H1 (cell line): Measurements from ENCODE around the gene ILF3. TPM values are rescaled to one million over a fixed set of nuclear protein-coding genes. Genes with fewer than 3 reads are reported as not detected.

Experiments
- CTCF ChIA-PET: fragments of 300-600 bp; sonication (Branson Sonifier 250); formaldehyde crosslinking; loops from one replicate; lab custom pipeline; 2021; ENCODE audit not compliant: partially characterized antibody; lab: Charles Lee
- POLR2A ChIA-PET: fragments of 300-600 bp; sonication (Branson Sonifier 250); formaldehyde crosslinking; loops from one replicate; lab custom pipeline; 2021; ENCODE audit warnings: inconsistent platforms; ENCODE audit not compliant: partially characterized antibody; lab: Charles Lee
- DNase-seq, 2 experiments: peaks; one replicate each; pipeline versions ENCODE4 v3.0.0 to v3.0.0-alpha.2; 2010 to 2022; ENCODE audit warnings: low spot score in 2 of 2, low read depth in 1 of 2, mixed read lengths in 1 of 2
- FAIRE-seq: peaks from 2 replicates; lab custom pipeline; 2011; peaks lifted over from hg19 to GRCh38; lab: Jason Lieb, UNC
- H2AFZ ChIP-seq: 2 replicates; pipeline ENCODE4 v1.8.1; 2012; ENCODE audit warnings: low read length, inconsistent platforms
- H2AK5ac ChIP-seq: 2 replicates; pipeline ENCODE4 v1.6.1; 2013; ENCODE audit warnings: low read depth, low read length
- H2BK120ac ChIP-seq: replicated peaks from 2 replicates; pipeline ENCODE3; 2013; ENCODE audit warnings: low read depth, low read length, inconsistent platforms
- H2BK12ac ChIP-seq: 2 replicates; pipeline ENCODE4 v1.6.1; 2013; ENCODE audit warnings: low read depth, low read length
- H2BK15ac ChIP-seq: 2 replicates; pipeline ENCODE4 v1.6.1; 2013; ENCODE audit warnings: low read length
- H2BK20ac ChIP-seq: 2 replicates; pipeline ENCODE4 v1.6.1; 2013; ENCODE audit warnings: low read length
- H2BK5ac ChIP-seq: 2 replicates; pipeline ENCODE4 v1.6.1; 2013; ENCODE audit warnings: low read depth, low read length
- H3K14ac ChIP-seq: 2 replicates; pipeline ENCODE4 v1.6.1; 2013; ENCODE audit warnings: inconsistent platforms; ENCODE audit not compliant: insufficient read length
- H3K18ac ChIP-seq: 2 replicates; pipeline ENCODE4 v1.6.1; 2013; ENCODE audit warnings: low read length; ENCODE audit errors: extremely low read depth
- H3K23ac ChIP-seq: 2 replicates; pipeline ENCODE4 v1.6.1; 2013; ENCODE audit warnings: inconsistent platforms; ENCODE audit not compliant: insufficient read length
- H3K23me2 ChIP-seq: 2 replicates; pipeline ENCODE4 v1.6.1; 2013; ENCODE audit warnings: low read depth, low read length
- H3K27ac ChIP-seq: 2 replicates; pipeline ENCODE4 v1.6.1; 2011; ENCODE audit warnings: low read depth, low read length, inconsistent platforms
- H3K27me3 ChIP-seq, 4 experiments: replicated peaks in 1 of 4; 1 replicate in 1 of 4; 2 replicates in 3 of 4; pipeline versions ENCODE4 v1.6.1 to v1.8.1; 2011 to 2013; ENCODE audit warnings: low read length in 3 of 4, mild to moderate bottlenecking in 3 of 4, inconsistent platforms in 2 of 4, mixed read lengths in 2 of 4, moderate library complexity in 1 of 4; ENCODE audit not compliant: control insufficient read depth in 3 of 4, insufficient read depth in 3 of 4; ENCODE audit errors: extremely low read depth in 1 of 4
- H3K36me3 ChIP-seq, 4 experiments: 2 replicates each; pipeline versions ENCODE4 v1.6.1 to v1.8.1; 2011 to 2013; ENCODE audit warnings: mild to moderate bottlenecking in 4 of 4, low read length in 3 of 4, moderate library complexity in 2 of 4, control low read depth in 1 of 4, inconsistent platforms in 1 of 4; ENCODE audit not compliant: insufficient read depth in 4 of 4, control insufficient read depth in 2 of 4
- H3K4ac ChIP-seq: replicated peaks from 2 replicates; pipeline ENCODE3; 2013; ENCODE audit warnings: low read length, low read depth, mixed read lengths, inconsistent platforms; ENCODE audit not compliant: insufficient read length
- H3K4me1 ChIP-seq, 4 experiments: replicated peaks in 1 of 4; 1 replicate in 1 of 4; 2 replicates in 3 of 4; pipeline versions ENCODE4 v1.6.1 to v1.8.1; 2011 to 2013; ENCODE audit warnings: low read length in 3 of 4, inconsistent platforms in 2 of 4, mixed read lengths in 1 of 4; ENCODE audit not compliant: insufficient read depth in 4 of 4, control insufficient read depth in 3 of 4
- H3K4me2 ChIP-seq, 2 experiments: 2 replicates each; pipeline versions ENCODE4 v1.6.1 to v1.8.1; 2011 to 2013; ENCODE audit warnings: low read depth in 2 of 2, low read length in 2 of 2, control low read depth in 1 of 2, inconsistent platforms in 1 of 2, mild to moderate bottlenecking in 1 of 2; ENCODE audit not compliant: insufficient read depth in 1 of 2
- H3K4me3 ChIP-seq, 4 experiments: fragments of 200-600, 300-600 bp in 1 of 4; sonication (generic), shearing (Covaris generic), sonication (Bioruptor Twin) in 1 of 4; 2 replicates each; pipeline versions ENCODE4 v1.5.1 to v1.8.1; 2011 to 2016; ENCODE audit warnings: low read length in 4 of 4, low read depth in 3 of 4, control low read depth in 2 of 4, inconsistent platforms in 2 of 4, mild to moderate bottlenecking in 2 of 4, mixed read lengths in 1 of 4, moderate library complexity in 1 of 4; ENCODE audit not compliant: insufficient read depth in 2 of 4; ENCODE audit errors: extremely low read depth in 1 of 4
- H3K56ac ChIP-seq: replicated peaks from 2 replicates; pipeline ENCODE3; 2013; ENCODE audit warnings: low read depth, mild to moderate bottlenecking, mixed read lengths, low read length, inconsistent platforms; ENCODE audit not compliant: insufficient read length
- H3K79me1 ChIP-seq: 2 replicates; pipeline ENCODE4 v1.6.1; 2013; ENCODE audit warnings: low read depth, low read length, control low read depth
- H3K79me2 ChIP-seq, 2 experiments: 2 replicates each; pipeline versions ENCODE4 v1.6.1 to v1.8.1; 2012 to 2013; ENCODE audit warnings: low read length in 2 of 2, mild to moderate bottlenecking in 2 of 2, inconsistent platforms in 1 of 2; ENCODE audit not compliant: insufficient read depth in 2 of 2, control insufficient read depth in 1 of 2
- H3K9ac ChIP-seq, 4 experiments: replicated peaks in 1 of 4; 1 replicate in 1 of 4; 2 replicates in 3 of 4; pipeline versions ENCODE4 v1.6.1 to v1.8.1; 2011 to 2013; ENCODE audit warnings: low read depth in 3 of 4, low read length in 3 of 4, control low read depth in 2 of 4, mild to moderate bottlenecking in 2 of 4, moderate library complexity in 2 of 4, inconsistent platforms in 1 of 4; ENCODE audit errors: extremely low read depth in 1 of 4
- H3K9me3 ChIP-seq, 2 experiments: 2 replicates each; pipeline versions ENCODE4 v1.6.1 to v1.8.1; 2012 to 2013; ENCODE audit warnings: mild to moderate bottlenecking in 2 of 2, moderate library complexity in 2 of 2, control low read depth in 1 of 2, inconsistent platforms in 1 of 2, low read depth in 1 of 2, low read length in 1 of 2, mixed read lengths in 1 of 2; ENCODE audit not compliant: insufficient read depth in 2 of 2
- H4K20me1 ChIP-seq, 2 experiments: replicated peaks in 1 of 2; 2 replicates each; pipeline versions ENCODE3 to v1.8.1; 2011 to 2013; ENCODE audit warnings: inconsistent platforms in 2 of 2, low read length in 2 of 2, mild to moderate bottlenecking in 1 of 2; ENCODE audit not compliant: insufficient read depth in 2 of 2, control insufficient read depth in 1 of 2
- H4K5ac ChIP-seq: 2 replicates; pipeline ENCODE4 v1.6.1; 2013; ENCODE audit warnings: low read length, low read depth, mixed read lengths, inconsistent platforms; ENCODE audit not compliant: insufficient read length
- H4K8ac ChIP-seq: 2 replicates; pipeline ENCODE4 v1.8.0; 2013; ENCODE audit warnings: mild to moderate bottlenecking, moderate library complexity, low read length, inconsistent platforms; ENCODE audit not compliant: insufficient read depth; ENCODE audit errors: extremely low read depth
- H4K91ac ChIP-seq: replicated peaks from 2 replicates; pipeline ENCODE3; 2013; ENCODE audit warnings: low read length, mixed read lengths, inconsistent platforms; ENCODE audit not compliant: insufficient read length
- NANOG ChIP-seq: IDR thresholded peaks from 2 replicates; pipeline ENCODE4 v1.6.1; 2011; ENCODE audit warnings: low read length, low read depth, mild to moderate bottlenecking, inconsistent platforms; ENCODE audit not compliant: insufficient read depth, poor library complexity, severe bottlenecking
- SAP30 ChIP-seq: fragments of 300-600 bp; sonication (generic); IDR thresholded peaks from 2 replicates; pipeline ENCODE4 v1.7.1; 2012; ENCODE audit warnings: low read length, moderate library complexity, mild to moderate bottlenecking, inconsistent platforms; ENCODE audit not compliant: insufficient read depth, insufficient replicate concordance
- SIN3A ChIP-seq, 2 experiments: IDR thresholded peaks in 1 of 2; conservative IDR thresholded peaks in 1 of 2; 2 replicates each; pipeline ENCODE4 v1.6.1; 2011 to 2012; ENCODE audit warnings: low read length in 2 of 2, improper control_type of control experiment in 1 of 2, low read depth in 1 of 2, mild to moderate bottlenecking in 1 of 2
- SIRT6 ChIP-seq: IDR thresholded peaks from one replicate; pipeline ENCODE4 v1.7.1; 2012; ENCODE audit warnings: low read length, inconsistent platforms
- SP4 ChIP-seq: IDR thresholded peaks from 2 replicates; pipeline ENCODE4 v1.6.1; 2012; ENCODE audit warnings: low read length, inconsistent platforms
- TAF1 ChIP-seq: IDR thresholded peaks from 2 replicates; pipeline ENCODE4 v1.6.1; 2011; ENCODE audit warnings: mild to moderate bottlenecking, low read depth, low read length
- TBP ChIP-seq: IDR thresholded peaks from 2 replicates; pipeline ENCODE4 v1.6.1; 2011; ENCODE audit warnings: low read depth, low read length, improper control_type of control experiment
- ZNF274 ChIP-seq: IDR thresholded peaks from 2 replicates; pipeline ENCODE4 v1.7.0; 2012; ENCODE audit warnings: low read length, borderline replicate concordance; ENCODE audit errors: extremely low read depth
- WGBS, 2 experiments: shearing (Covaris generic) in 1 of 2; methylation state at CpG; one replicate each; pipeline versions ENCODE4 v1.1.6 to v1.1.7; 2013 to 2015; ENCODE audit warnings: low lambda C conversion rate in 2 of 2, mixed read lengths in 2 of 2, inconsistent platforms in 1 of 2, low coverage in 1 of 2, missing lambda C conversion rate in 1 of 2; ENCODE audit not compliant: insufficient replicate concordance in 2 of 2, insufficient coverage in 1 of 2, insufficient read length in 1 of 2; ENCODE audit errors: extremely low coverage in 1 of 2, missing lambda C conversion rate in 1 of 2; 5-methylcytosine and 5-hydroxymethylcytosine counted together
- polyA plus RNA-seq, 7 experiments: library from polyadenylated mRNA; depleted of rRNA in 3 of 7; stranded (reverse) in 5 of 7; unstranded in 2 of 7; fragments of >200 nt in 5 of 7; fragments of 200-250 nt in 2 of 7; gene quantifications; 1 replicate in 5 of 7; 2 replicates in 1 of 7; 4 replicates in 1 of 7; pipeline versions ENCODE4 v1.2.1 to v1.2.3, GENCODE V29; 2011 to 2013; ENCODE audit warnings: missing spikeins in 2 of 7, mixed read lengths in 2 of 7
- total RNA-seq: library from RNA; stranded (reverse); fragmentation: NEBNext Ultra II Directional; extraction: Animal tissue kit (Norgen Biotek cat#: 25700); gene quantifications from 2 replicates; pipeline ENCODE4 v1.2.1, GENCODE V29; 2021
- TF ChIP-seq, protein P1 (sequence below), 3 experiments: IDR thresholded peaks; 1 replicate in 2 of 3; 2 replicates in 1 of 3; pipeline versions ENCODE4 v1.5.1 to v1.6.1; 2011; ENCODE audit warnings: low read length in 3 of 3, mild to moderate bottlenecking in 3 of 3, inconsistent platforms in 2 of 3, low read depth in 1 of 3, moderate library complexity in 1 of 3; ENCODE audit not compliant: insufficient read depth in 1 of 3; ENCODE audit errors: control extremely low read depth in 1 of 3

Gene ILF3
- total and polyA plus RNA-seq, 2 of the 8 experiments (the other 6 are each of a cell fraction or from before 2014, with no cell fraction given), result 291 to 695 TPM

DNA sequence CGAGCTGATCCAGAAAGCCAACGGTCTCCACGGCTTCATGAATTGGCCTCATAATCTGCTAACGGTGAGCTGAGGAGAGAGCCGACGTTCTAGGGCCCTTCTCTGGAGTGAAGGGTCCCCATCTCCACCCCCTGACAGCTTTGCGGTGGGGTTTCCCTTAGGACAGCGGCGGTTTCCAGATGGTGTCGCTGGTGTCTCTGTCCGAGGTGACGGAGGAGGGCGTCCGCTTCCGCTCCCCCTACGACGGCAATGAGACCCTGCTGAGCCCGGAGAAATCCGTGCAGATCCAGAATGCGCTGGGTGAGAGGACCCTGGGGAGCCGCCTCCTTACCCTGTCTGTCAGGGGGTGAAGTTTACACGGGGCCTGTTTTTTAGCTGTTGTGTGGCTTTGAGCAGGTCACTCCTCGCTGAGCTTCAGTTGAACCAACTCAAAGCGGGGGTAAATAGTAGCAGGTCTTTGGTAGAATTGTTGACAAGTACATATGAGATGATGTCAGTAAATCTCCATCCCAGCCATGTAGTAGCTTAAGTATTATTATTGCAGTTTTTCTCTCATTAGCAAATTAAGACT lies 47.9 kb downstream of the ILF3 start:
- Histone ChIP-seq H3K4me1 (no peaks in the 10 kb centered on the region), H3K23me2 (peaks cover 6% of the 10 kb centered on the region; the same call in 1 of the 2 replicates), H3K18ac (no peak overlapping the region), H3K27ac (no peak overlapping the region), H4K5ac (no peak overlapping the region), H3K4ac (peak overlapping the region; percentile 21), H2AFZ (peak overlapping the region; percentile 79), H4K8ac (peak overlapping the region; percentile 98), H3K9ac (peak overlapping the region in 3 of 4 experiments; percentile 84 to 94 (median 90); a peak in 5 of 7 replicates), H2BK12ac (no peak overlapping the region), H4K91ac (peak overlapping the region; percentile 94), H2AK5ac (no peak overlapping the region), H3K27me3 (no peaks in the 10 kb centered on the region), H3K56ac (no peak overlapping the region), H4K20me1 (peaks cover 0 to under 1% of the 10 kb centered on the region in 2 experiments), H3K79me2 (no peaks in the 10 kb centered on the region), H2BK15ac (no peak overlapping the region), H3K4me3 (peak overlapping the region; percentile 79 to 92 (median 83)), H2BK120ac (no peak overlapping the region), H3K9me3 (no peaks in the 10 kb centered on the region), H3K79me1 (no peaks in the 10 kb centered on the region), H3K14ac (no peak overlapping the region), H3K36me3 (peaks cover 0 to under 1% (median 0%) of the 10 kb centered on the region in 4 experiments; a peak in 1 of 8 replicates), H3K4me2 (peak overlapping the region; percentile 80 to 94), H2BK20ac (no peak overlapping the region), H2BK5ac (peak overlapping the region; percentile 91; the same call in 1 of the 2 replicates), H3K23ac (no peak overlapping the region)
- ChIA-PET CTCF (interaction anchor here (0.6 to 7.6 kb wide), 21 partner anchors 8 to 219 kb away, joined by 3 to 64 read pairs (median 4); partner anchors contain the start of gene DNM2), POLR2A (interaction anchor here (0.6 to 55.9 kb wide), 15 partner anchors 9 to 218 kb away, joined by 3 to 1874 read pairs (median 5); partner anchors contain the start of genes CDKN2D, ILF3 and TMED1)
- WGBS, 2 experiments, result 11% methylated on average over 23 of the region's 24 CpGs; no CpG with 5 or more reads in 1 of the 2 experiments
- FAIRE-seq (no peak), DNase-seq (no peak)
- TF ChIP-seq SIRT6 (no peak), TBP (0 out of 2 replicates have a peak, but pooled peaks have one; percentile 33), TAF1 (peak; percentile 43), SAP30 (peak; percentile 82), SP4 (peak; percentile 6; the same call in 1 of the 2 replicates), SIN3A (conservative IDR thresholded peaks at IDR 0.05 in 1 of 2, IDR thresholded peaks at IDR 0.05 in 1 of 2; ENCODE audit: low read depth in 1 of 2, low read length in 2 of 2) (0 out of 4 replicates have a peak, but pooled peaks of 1 of the 2 experiments have one; percentile 35), NANOG (no peak), ZNF274 (no peak)
- TF ChIP-seq, protein P1, sequence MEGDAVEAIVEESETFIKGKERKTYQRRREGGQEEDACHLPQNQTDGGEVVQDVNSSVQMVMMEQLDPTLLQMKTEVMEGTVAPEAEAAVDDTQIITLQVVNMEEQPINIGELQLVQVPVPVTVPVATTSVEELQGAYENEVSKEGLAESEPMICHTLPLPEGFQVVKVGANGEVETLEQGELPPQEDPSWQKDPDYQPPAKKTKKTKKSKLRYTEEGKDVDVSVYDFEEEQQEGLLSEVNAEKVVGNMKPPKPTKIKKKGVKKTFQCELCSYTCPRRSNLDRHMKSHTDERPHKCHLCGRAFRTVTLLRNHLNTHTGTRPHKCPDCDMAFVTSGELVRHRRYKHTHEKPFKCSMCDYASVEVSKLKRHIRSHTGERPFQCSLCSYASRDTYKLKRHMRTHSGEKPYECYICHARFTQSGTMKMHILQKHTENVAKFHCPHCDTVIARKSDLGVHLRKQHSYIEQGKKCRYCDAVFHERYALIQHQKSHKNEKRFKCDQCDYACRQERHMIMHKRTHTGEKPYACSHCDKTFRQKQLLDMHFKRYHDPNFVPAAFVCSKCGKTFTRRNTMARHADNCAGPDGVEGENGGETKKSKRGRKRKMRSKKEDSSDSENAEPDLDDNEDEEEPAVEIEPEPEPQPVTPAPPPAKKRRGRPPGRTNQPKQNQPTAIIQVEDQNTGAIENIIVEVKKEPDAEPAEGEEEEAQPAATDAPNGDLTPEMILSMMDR (IDR thresholded peaks at IDR 0.05; ENCODE audit: control extremely low read depth in 1 of 3, insufficient read depth in 1 of 3, low read depth in 1 of 3, low read length in 3 of 3), result peak in 2 of 3 experiments; percentile 6 to 12; a peak in 1 of 4 replicates
